ENCODE results near the gene PROB1.

- TF ChIP-seq CTCF (IDR thresholded peaks at IDR 0.05) (no peak), POLR2AphosphoS5 (IDR thresholded peaks at IDR 0.05; ENCODE audit: low read depth, low read length) (no peak)
Measured at GRCh38 chr5:139342423-139342723, 52.5 kb downstream of the PROB1 start.
